Karpas-422 (cell line): ENCODE results near the gene ITPR2. TPM values are rescaled to one million over a fixed set of nuclear protein-coding genes. Genes with fewer than 3 reads are reported as not detected.

Experiments
- DNase-seq: peaks from one replicate; pipeline ENCODE4 v3.0.0-alpha.2; 2015
- H2AFZ ChIP-seq: fragments of 200-600 bp; sonication (generic); 2 replicates; pipeline ENCODE4 v1.6.1; 2014; ENCODE audit warnings: antibody characterized with exemption, low read length, mixed read lengths
- H3K27ac ChIP-seq: fragments of 200-600 bp; sonication (generic); 2 replicates; pipeline ENCODE4 v1.5.1; 2014; ENCODE audit warnings: mild to moderate bottlenecking, low read length, moderate library complexity
- H3K27me3 ChIP-seq: fragments of 200-600 bp; sonication (generic); 2 replicates; pipeline ENCODE4 v1.6.1; 2014; ENCODE audit warnings: low read length, mixed read lengths
- H3K36me3 ChIP-seq: fragments of 200-600 bp; sonication (generic); 2 replicates; pipeline ENCODE4 v1.6.1; 2014; ENCODE audit warnings: low read length, mixed read lengths; ENCODE audit not compliant: insufficient read depth
- H3K4me1 ChIP-seq: fragments of 200-600 bp; sonication (generic); 2 replicates; pipeline ENCODE4 v1.6.1; 2014; ENCODE audit warnings: mild to moderate bottlenecking, low read length, mixed read lengths
- H3K4me2 ChIP-seq: fragments of 200-600 bp; sonication (generic); 2 replicates; pipeline ENCODE4 v1.6.1; 2014; ENCODE audit warnings: low read length, low read depth, mild to moderate bottlenecking; ENCODE audit not compliant: poor library complexity, severe bottlenecking
- H3K4me3 ChIP-seq: fragments of 200-600 bp; sonication (generic); 2 replicates; pipeline ENCODE4 v1.5.1; 2014; ENCODE audit warnings: mild to moderate bottlenecking, antibody characterized with exemption, low read length, mixed read lengths
- H3K79me2 ChIP-seq: fragments of 200-600 bp; sonication (generic); 2 replicates; pipeline ENCODE4 v1.6.1; 2014; ENCODE audit warnings: mild to moderate bottlenecking, low read length, mixed read lengths
- H3K9ac ChIP-seq: fragments of 200-600 bp; sonication (generic); 2 replicates; pipeline ENCODE4 v1.6.0; 2014; ENCODE audit warnings: low read length
- H3K9me2 ChIP-seq: fragments of 200-600 bp; sonication (generic), shearing (Covaris generic); replicated peaks from 2 replicates; pipeline ENCODE4 v1.6.0; 2014; ENCODE audit warnings: mild to moderate bottlenecking, low read length, moderate library complexity; ENCODE audit not compliant: insufficient read depth
- H3K9me3 ChIP-seq: fragments of 300-700, 200-600 bp; sonication (generic); 2 replicates; pipeline ENCODE4 v1.6.1; 2014; ENCODE audit warnings: low read length, mixed read lengths
- H4K20me1 ChIP-seq: fragments of 200-600 bp; sonication (generic); 2 replicates; pipeline ENCODE4 v1.6.1; 2014; ENCODE audit warnings: mild to moderate bottlenecking, antibody characterized with exemption, low read length, low read depth; ENCODE audit not compliant: insufficient read depth
- total RNA-seq: library from RNA; depleted of rRNA; stranded (reverse); fragments of >200 nt; shearing (Covaris generic); gene quantifications from 2 replicates; pipeline ENCODE4 v1.2.3, GENCODE V29; 2014; ENCODE audit warnings: low replicate concordance

Gene ITPR2
- total RNA-seq, 1 experiment from 2014 or later = 128 TPM

DNA sequence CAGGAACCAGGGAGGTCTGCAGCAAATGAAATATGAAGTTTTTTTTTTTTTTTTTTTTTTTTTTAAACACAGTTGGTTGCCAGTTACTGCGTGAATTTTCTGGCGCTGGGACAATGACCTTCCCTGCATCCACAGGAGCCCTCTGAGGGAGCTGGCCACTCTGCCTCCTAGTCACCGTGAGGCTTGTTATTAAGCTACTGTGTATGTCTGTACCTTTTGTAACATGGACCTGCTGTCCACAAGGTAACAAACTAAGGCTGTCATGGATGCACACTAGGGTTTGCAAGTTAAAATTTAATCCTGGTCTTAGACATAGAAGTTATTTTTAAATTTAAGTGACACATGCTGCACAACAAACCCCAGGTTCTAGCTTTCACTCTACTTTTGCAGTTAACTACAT is 426.6 kb downstream of the ITPR2 start:
- Histone ChIP-seq H3K79me2 (no peaks in the 10 kb centered on the region), H3K9me2 (no peaks in the 10 kb centered on the region), H2AFZ (no peak overlapping the region), H3K27me3 (no peaks in the 10 kb centered on the region), H3K9ac (no peak overlapping the region), H4K20me1 (no peaks in the 10 kb centered on the region), H3K36me3 (0 out of 2 replicates have a peak, but pooled peaks cover 4% of the 10 kb centered on the region), H3K9me3 (no peaks in the 10 kb centered on the region), H3K4me1 (no peaks in the 10 kb centered on the region), H3K4me2 (no peak overlapping the region), H3K4me3 (no peak overlapping the region), H3K27ac (no peak overlapping the region)
- DNase-seq = no peak

DNA sequence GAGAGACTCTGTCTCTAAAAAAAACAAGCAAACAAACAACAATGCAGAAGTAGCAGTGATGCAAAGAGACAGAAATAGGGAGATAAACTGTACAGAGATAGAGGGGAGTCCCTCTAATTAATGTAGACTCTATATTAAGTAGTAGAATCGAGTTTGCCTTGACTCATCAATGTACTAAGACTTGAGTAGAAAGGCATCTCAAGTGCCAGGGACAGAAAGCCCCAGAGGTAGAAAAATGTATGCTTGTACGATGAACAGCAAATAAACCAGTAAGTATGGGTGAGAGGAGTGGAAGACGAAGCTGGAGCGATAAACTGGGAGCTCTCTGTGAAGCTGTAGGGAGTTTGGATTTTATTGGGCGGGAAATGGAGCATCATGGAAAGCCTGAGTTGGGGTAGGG is 429.4 kb downstream of the ITPR2 start:
- H2AFZ ChIP-seq = no peak overlapping the region
- H3K4me2 ChIP-seq = no peak overlapping the region
- no peak overlapping the region for H3K9ac ChIP-seq
- peaks cover 5% of the 10 kb centered on the region; the same call in 1 of the 2 replicates for H3K4me1 ChIP-seq
- H4K20me1 ChIP-seq = no peaks in the 10 kb centered on the region
- H3K36me3 ChIP-seq = 0 out of 2 replicates have a peak, but pooled peaks cover 4% of the 10 kb centered on the region
- H3K79me2 ChIP-seq = no peaks in the 10 kb centered on the region
- no peak for DNase-seq
- H3K9me3 ChIP-seq = no peaks in the 10 kb centered on the region
- no peaks in the 10 kb centered on the region for H3K27me3 ChIP-seq
- no peaks in the 10 kb centered on the region for H3K9me2 ChIP-seq
- H3K27ac ChIP-seq = no peak overlapping the region
- H3K4me3 ChIP-seq = no peak overlapping the region

DNA sequence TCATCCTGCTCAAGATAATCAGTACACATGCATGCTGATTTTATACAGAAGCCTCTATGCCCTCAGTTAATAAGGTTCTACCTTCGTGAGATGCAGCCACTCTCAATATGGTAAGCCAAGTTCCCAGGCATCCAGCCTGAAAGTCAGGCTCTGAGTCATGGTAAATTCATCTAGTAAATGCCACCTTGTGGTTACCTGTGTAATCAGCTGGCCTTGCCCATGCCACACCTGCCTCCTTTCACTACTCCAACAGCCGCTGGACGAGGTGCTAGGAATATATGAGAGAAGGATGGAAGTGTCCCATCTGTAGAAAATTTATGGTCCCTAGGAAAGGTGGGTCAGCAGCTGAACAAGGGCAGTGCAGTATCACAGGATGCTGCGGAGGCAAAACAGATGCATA is 430.3 kb downstream of the ITPR2 start:
- DNase-seq = no peak

DNA sequence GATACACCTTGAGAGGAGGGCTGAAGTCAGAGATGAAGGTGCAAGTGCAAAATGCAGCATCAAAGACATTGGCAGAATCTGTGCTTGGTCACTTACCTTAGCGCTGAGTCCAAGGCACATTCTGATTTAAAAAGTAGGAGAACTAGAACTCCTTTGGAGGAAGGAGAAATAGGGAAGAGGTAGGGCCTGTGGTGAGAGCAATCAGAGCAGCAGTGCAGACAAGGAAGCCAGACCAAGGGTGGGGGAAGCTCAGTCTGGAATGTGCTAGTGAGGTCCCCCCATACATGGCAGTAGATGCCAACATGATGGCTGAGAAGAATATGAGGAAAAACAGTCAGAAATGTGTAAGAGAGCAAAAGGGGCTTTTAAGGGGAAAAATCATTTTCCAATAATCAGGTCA is 431.1 kb downstream of the ITPR2 start:
- no peak for DNase-seq
- Histone ChIP-seq H3K4me3 (no peak overlapping the region), H3K9me2 (no peaks in the 10 kb centered on the region), H2AFZ (no peak overlapping the region), H3K4me1 (peaks cover 5% of the 10 kb centered on the region; the same call in 1 of the 2 replicates), H3K79me2 (no peaks in the 10 kb centered on the region), H3K36me3 (peaks cover 4% of the 10 kb centered on the region; the same call in 1 of the 2 replicates), H3K27me3 (no peaks in the 10 kb centered on the region), H3K27ac (no peak overlapping the region), H4K20me1 (no peaks in the 10 kb centered on the region), H3K4me2 (no peak overlapping the region), H3K9ac (no peak overlapping the region), H3K9me3 (no peaks in the 10 kb centered on the region)

More for the DNA sequence above, 430.3 kb downstream of the ITPR2 start:
- H3K27ac ChIP-seq = no peak overlapping the region
- no peaks in the 10 kb centered on the region for H4K20me1 ChIP-seq
- H3K9me3 ChIP-seq = no peaks in the 10 kb centered on the region
- no peaks in the 10 kb centered on the region for H3K79me2 ChIP-seq
- no peaks in the 10 kb centered on the region for H3K9me2 ChIP-seq
- no peak overlapping the region for H3K4me2 ChIP-seq
- H3K36me3 ChIP-seq = 0 out of 2 replicates have a peak, but pooled peaks cover 4% of the 10 kb centered on the region
- peaks cover 5% of the 10 kb centered on the region; the same call in 1 of the 2 replicates for H3K4me1 ChIP-seq
- no peak overlapping the region for H3K9ac ChIP-seq
- no peaks in the 10 kb centered on the region for H3K27me3 ChIP-seq
- H2AFZ ChIP-seq = no peak overlapping the region
- no peak overlapping the region for H3K4me3 ChIP-seq

DNA sequence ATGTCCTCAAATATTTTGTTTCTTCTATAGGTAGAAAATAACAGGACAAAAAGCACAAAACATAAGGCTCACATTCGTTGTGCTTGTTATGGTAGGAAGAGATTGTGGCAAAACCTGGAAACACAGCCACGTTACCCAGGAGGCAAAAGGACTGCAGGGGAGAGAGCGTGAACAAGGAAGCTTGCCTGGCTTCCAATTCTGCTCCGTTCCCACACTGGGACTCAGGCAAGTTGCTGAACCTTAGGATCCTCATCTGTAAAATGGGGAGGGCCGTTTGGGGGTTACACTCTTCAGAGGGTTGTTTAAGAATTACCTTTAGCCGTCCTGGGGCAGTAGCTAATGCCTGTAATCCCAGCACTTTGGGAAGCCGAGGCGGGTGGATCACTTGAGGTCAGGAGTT is 432.4 kb downstream of the ITPR2 start:
- H4K20me1 ChIP-seq = no peaks in the 10 kb centered on the region
- no peak overlapping the region for H3K4me2 ChIP-seq
- no peaks in the 10 kb centered on the region for H3K9me2 ChIP-seq
- H3K4me1 ChIP-seq = peaks cover 5% of the 10 kb centered on the region; the same call in 1 of the 2 replicates
- H3K9ac ChIP-seq = no peak overlapping the region
- no peaks in the 10 kb centered on the region for H3K9me3 ChIP-seq
- DNase-seq = no peak
- peaks cover 4% of the 10 kb centered on the region; the same call in 1 of the 2 replicates for H3K36me3 ChIP-seq
- no peaks in the 10 kb centered on the region for H3K79me2 ChIP-seq
- no peaks in the 10 kb centered on the region for H3K27me3 ChIP-seq
- no peak overlapping the region for H3K27ac ChIP-seq
- H3K4me3 ChIP-seq = no peak overlapping the region
- no peak overlapping the region for H2AFZ ChIP-seq

DNA sequence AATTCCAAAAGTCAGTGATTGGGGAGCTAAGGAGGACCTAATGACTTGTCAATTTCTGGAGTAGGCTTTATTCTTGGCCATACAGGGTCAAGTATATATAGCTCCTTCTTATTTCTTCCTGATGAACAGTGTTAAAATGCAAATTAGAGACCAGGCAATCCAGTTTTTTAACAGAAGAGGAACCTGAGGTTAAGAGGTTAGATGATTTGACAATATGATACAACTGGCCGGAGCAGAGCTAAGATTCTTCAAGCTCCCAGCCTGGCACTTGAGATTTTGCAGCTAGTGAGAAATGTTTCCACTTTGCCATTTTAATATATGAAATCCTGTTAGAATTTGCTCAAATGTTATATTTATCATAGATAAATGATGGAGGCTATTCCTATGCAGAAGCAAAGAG is 433.6 kb downstream of the ITPR2 start:
- Histone ChIP-seq H3K79me2 (no peaks in the 10 kb centered on the region), H3K27ac (no peak overlapping the region), H3K27me3 (no peaks in the 10 kb centered on the region), H3K36me3 (peaks cover 4% of the 10 kb centered on the region; the same call in 1 of the 2 replicates), H3K4me1 (peaks cover 5% of the 10 kb centered on the region; the same call in 1 of the 2 replicates), H3K4me3 (no peak overlapping the region), H4K20me1 (no peaks in the 10 kb centered on the region), H3K9ac (no peak overlapping the region), H2AFZ (no peak overlapping the region), H3K4me2 (no peak overlapping the region), H3K9me2 (no peaks in the 10 kb centered on the region), H3K9me3 (no peaks in the 10 kb centered on the region)
- no peak for DNase-seq

DNA sequence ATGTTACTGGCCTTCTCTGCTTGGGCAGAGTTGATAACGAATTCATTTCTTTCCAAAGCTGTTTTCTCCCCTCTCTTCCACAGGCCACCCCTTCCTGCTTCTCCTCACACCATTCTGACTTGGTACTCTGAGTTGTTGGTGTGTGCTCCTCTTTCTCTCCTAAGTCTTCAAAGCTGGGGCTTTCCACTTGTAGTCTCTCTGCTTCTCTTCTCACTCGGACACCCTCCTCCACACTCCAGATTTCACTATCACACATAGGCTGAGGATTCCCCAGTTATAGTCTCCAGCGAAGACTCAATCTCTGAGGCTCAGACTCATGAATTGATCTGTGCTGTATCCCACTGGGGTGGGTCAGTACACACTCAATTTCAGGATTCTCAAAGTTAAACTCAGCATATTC is 436.6 kb downstream of the ITPR2 start:
- no peaks in the 10 kb centered on the region for H3K79me2 ChIP-seq
- H2AFZ ChIP-seq = no peak overlapping the region
- peaks cover 3% of the 10 kb centered on the region for H3K36me3 ChIP-seq
- H3K9me3 ChIP-seq = no peaks in the 10 kb centered on the region
- no peak for DNase-seq
- no peaks in the 10 kb centered on the region for H4K20me1 ChIP-seq
- no peaks in the 10 kb centered on the region for H3K27me3 ChIP-seq
- peaks cover 5% of the 10 kb centered on the region; the same call in 1 of the 2 replicates for H3K4me1 ChIP-seq
- H3K9me2 ChIP-seq = no peaks in the 10 kb centered on the region
- no peak overlapping the region for H3K9ac ChIP-seq
- no peak overlapping the region for H3K27ac ChIP-seq
- no peak overlapping the region for H3K4me2 ChIP-seq
- H3K4me3 ChIP-seq = no peak overlapping the region

DNA sequence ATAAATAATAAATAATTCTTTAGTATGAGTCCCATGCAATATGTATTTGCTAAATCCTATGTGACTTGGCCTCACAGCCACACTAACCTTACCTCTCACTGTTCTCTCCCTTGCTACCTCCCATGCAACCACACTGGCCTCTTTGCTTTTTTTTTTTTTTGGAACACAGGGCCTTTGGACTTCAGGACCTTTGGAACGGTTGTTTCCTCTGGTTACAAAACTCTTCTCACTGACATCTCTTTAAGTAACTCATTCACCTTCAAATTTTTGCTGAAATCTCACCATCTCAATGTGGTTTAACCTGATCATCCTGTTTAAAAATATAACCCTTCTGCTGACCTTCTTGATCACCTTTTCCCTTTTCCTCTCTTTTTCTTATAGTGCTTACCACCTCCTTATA is 443.7 kb downstream of the ITPR2 start:
- Histone ChIP-seq H3K27me3 (no peaks in the 10 kb centered on the region), H3K4me2 (no peak overlapping the region), H3K79me2 (no peaks in the 10 kb centered on the region), H3K27ac (no peak overlapping the region), H4K20me1 (no peaks in the 10 kb centered on the region), H3K9me2 (no peaks in the 10 kb centered on the region), H3K9ac (no peak overlapping the region), H3K4me1 (no peaks in the 10 kb centered on the region), H2AFZ (no peak overlapping the region), H3K36me3 (peaks cover 30% of the 10 kb centered on the region), H3K9me3 (no peaks in the 10 kb centered on the region), H3K4me3 (no peak overlapping the region)
- DNase-seq = no peak
